H7 (cell line): ENCODE data around the gene NUFIP2. TPM values are rescaled to one million over a fixed set of nuclear protein-coding genes. Genes with fewer than 3 reads are reported as not detected.
"Not testable (repeated sequence)": the region's sequence is repeated elsewhere in the genome, so short reads cannot be mapped to it uniquely, and the experiment has no call there.

Source experiments
- DNase-seq: peaks from one replicate; pipeline ENCODE4 v3.0.0; 2012
- H3K27me3 ChIP-seq: 2 replicates; pipeline ENCODE4 v1.6.0; 2011; ENCODE audit warnings: mild to moderate bottlenecking, low read length; ENCODE audit not compliant: control insufficient read depth, insufficient read depth
- H3K36me3 ChIP-seq: replicated peaks from 2 replicates; pipeline ENCODE4 v1.5.1; 2011; ENCODE audit warnings: low read length; ENCODE audit not compliant: control insufficient read depth, insufficient read depth
- H3K4me3 ChIP-seq: 2 replicates; pipeline ENCODE4 v1.5.1; 2011; ENCODE audit warnings: low read depth, mild to moderate bottlenecking, control low read depth, low read length, moderate library complexity; ENCODE audit not compliant: insufficient read depth
- total RNA-seq: library from RNA; depleted of rRNA; stranded (reverse); fragments of >200 nt; shearing (Covaris generic); gene quantifications from 2 replicates; pipeline ENCODE4 v1.2.3, GENCODE V29; 2014; rRNA removed

The NUFIP2 gene
- 36.9 and 49.4 TPM in 2 replicates for total RNA-seq

GRCh38 chr17:29293890-29294579 lies at the start of gene NUFIP2:
NUFIP2 (minus strand) TSS chr17:29294148; CDS start chr17:29294059, 89 bp downstream.
- H3K36me3 ChIP-seq = no peaks in the 10 kb centered on the region; the same call in 1 of the 2 replicates
- peak within 1 kb of the TSS; percentile 89 for H3K4me3 ChIP-seq
- DNase-seq = peak; percentile 94
- no peaks in the 10 kb centered on the region for H3K27me3 ChIP-seq

DNA sequence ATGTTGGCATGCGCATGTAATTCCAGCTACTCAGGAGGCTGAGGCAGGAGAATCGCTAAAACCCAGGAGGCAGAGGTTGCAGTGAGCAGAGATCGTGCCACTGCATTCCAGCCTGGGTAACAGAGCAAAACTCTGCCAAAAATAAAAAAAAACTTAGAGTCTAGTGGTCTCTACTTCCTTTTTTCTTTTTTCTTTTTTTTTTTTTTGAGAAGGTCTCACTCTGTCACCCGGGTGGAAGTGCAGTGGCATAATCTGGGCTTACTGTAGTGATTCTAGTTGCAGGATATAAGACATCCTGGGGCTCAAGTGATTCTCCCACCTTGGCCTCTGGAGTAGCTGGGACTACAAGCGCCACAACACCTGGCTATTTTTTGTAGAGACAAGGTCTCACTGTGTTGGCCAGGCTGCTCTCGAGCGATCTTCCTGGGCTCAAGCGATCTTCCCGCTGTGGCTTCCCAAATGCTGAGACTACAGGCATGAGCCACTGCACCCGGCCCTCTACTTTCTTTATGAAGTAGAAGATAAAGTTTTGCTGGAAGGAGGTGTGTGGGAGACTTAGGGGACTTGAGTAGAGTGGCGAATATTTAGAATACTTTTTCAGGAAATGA lies 48.3 kb upstream of the NUFIP2 start:
- DNase-seq = no peak
- H3K27me3 ChIP-seq = no peaks in the 10 kb centered on the region
- H3K4me3 ChIP-seq = no peak overlapping the region
- no peaks in the 10 kb centered on the region for H3K36me3 ChIP-seq

GRCh38 chr17:29341726-29342125 lies 47.8 kb upstream of the NUFIP2 start:
- Histone ChIP-seq H3K36me3 (no peaks in the 10 kb centered on the region), H3K4me3 (no peak overlapping the region), H3K27me3 (no peaks in the 10 kb centered on the region)
- no peak for DNase-seq

- H3K36me3 ChIP-seq, H3K27me3 ChIP-seq, DNase-seq: not testable (repeated sequence)
Observed at GRCh38 chr17:29339016-29339415, 45.1 kb upstream of the NUFIP2 start.

DNA sequence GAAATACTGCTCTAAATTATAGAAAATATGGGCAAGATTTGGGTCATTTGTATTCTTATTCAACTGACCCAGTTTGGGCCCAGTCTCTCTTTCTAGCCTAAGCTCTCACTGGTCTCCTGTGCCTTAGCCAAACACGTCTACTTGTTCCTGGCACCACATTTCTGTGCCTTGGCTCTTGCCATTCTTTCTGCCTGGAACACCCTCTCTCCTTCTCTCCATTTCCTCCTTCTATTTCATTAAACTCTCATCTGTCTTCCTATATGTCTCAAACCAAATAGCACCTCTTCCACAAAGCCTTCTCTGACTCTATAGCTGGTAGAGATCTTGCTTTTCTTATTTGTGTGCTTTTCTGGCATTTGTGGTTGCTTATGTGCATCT lies 37.7 kb upstream of the NUFIP2 start:
- DNase-seq = no peak
- Histone ChIP-seq H3K27me3 (no peaks in the 10 kb centered on the region), H3K4me3 (no peak overlapping the region), H3K36me3 (no peaks in the 10 kb centered on the region)

More at GRCh38 chr17:29339016-29339415, 45.1 kb upstream of the NUFIP2 start:
- H3K4me3 ChIP-seq = not testable (repeated sequence)

- Histone ChIP-seq H3K36me3 (no peaks in the 10 kb centered on the region), H3K27me3 (no peaks in the 10 kb centered on the region), H3K4me3 (no peak overlapping the region)
- no peak for DNase-seq
Observed at GRCh38 chr17:29331075-29331707, 37.2 kb upstream of the NUFIP2 start.

DNA sequence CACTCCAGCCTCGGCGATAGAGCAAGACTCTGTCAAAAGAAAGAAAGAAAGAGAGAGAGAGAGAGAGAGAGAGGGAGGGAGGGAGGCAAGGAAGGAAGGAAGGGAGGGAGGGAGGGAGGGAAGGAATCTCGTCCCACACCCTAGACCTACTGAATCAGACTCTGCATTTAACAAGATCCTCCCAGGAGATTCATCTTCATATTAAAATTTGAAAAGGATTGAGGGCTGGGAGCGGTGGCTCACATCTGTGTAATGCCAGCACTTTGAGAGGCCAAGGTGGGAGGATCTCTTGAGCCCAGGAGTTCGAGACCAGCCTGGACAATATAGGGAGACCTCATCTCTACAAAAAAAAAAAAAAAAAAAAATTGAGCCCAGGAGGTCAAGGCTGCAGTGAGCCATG lies 33.5 kb upstream of the NUFIP2 start:
- DNase-seq = no peak
- no peak overlapping the region for H3K4me3 ChIP-seq
- no peaks in the 10 kb centered on the region for H3K27me3 ChIP-seq
- H3K36me3 ChIP-seq = no peaks in the 10 kb centered on the region

DNA sequence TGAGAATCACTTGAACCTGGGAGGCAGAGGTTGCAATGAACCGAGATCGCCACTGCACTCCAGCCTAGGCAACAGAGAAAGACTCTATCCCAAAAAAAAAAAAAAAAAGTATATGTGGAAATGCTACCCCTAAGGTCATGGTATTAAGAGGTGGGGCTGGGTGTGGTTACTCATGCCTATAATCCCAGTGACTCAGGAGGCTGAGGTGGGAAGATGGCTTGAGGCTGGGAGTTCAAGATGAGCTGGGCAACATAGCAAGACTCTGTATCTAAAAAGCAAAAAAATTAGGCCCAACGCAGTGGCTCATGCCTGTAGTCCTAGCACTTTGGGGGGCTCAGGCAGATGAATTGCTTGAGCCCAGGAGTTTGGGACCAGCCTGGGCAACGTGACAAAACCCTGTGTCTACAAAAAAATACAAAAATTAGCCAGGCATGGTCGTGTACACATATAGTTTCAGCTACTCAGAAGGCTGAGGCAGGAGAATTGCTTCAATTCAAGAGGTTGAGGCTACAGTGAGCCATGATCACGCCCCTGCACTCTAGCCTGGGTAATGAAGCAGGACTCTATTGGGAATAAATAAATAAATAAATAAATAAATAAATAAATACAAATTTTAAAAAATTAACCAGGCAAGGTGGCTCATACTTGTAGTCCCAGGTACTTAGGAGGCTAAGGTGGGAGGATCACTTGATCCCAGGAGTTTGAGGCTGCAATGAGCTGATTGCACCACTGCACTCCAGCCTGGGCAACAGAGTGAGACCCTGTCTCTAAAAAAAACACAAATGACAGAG lies 32.3 kb upstream of the NUFIP2 start:
- no peaks in the 10 kb centered on the region for H3K36me3 ChIP-seq
- H3K4me3 ChIP-seq = no peak overlapping the region
- H3K27me3 ChIP-seq = no peaks in the 10 kb centered on the region
- no peak for DNase-seq

- no peak overlapping the region for H3K4me3 ChIP-seq
- DNase-seq = no peak
- H3K36me3 ChIP-seq = no peaks in the 10 kb centered on the region
Observed at GRCh38 chr17:29322363-29322762, 28.4 kb upstream of the NUFIP2 start.

GRCh38 chr17:29303386-29303785 lies 9.4 kb upstream of the NUFIP2 start:
- Histone ChIP-seq H3K4me3 (no peak overlapping the region), H3K36me3 (no peaks in the 10 kb centered on the region)

More at GRCh38 chr17:29322363-29322762, 28.4 kb upstream of the NUFIP2 start:
- no peaks in the 10 kb centered on the region for H3K27me3 ChIP-seq

DNA sequence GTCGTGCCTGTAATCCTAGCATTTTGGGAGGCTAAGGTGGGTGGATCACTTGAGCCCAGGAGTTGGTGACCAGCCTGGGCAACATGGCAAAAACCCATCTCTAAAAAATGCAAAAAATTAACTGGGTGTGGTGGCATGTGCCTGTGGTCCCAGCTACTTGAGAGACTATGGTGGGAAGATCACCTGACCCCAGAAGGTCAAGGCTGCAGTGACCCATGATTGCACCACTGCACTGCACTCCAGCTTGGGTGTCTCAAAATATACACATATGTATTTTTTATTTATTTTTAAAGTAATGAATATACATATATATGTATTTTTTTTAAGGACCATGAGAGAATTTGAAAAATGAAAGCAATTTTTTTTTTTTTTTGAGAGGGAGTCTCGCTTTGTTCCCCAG lies 5.1 kb upstream of the NUFIP2 start:
- H3K4me3 ChIP-seq = no peak overlapping the region
- DNase-seq = no peak
- H3K27me3 ChIP-seq = no peaks in the 10 kb centered on the region
- H3K36me3 ChIP-seq = no peaks in the 10 kb centered on the region

More at GRCh38 chr17:29303386-29303785, 9.4 kb upstream of the NUFIP2 start:
- DNase-seq = no peak
- no peaks in the 10 kb centered on the region for H3K27me3 ChIP-seq

DNA sequence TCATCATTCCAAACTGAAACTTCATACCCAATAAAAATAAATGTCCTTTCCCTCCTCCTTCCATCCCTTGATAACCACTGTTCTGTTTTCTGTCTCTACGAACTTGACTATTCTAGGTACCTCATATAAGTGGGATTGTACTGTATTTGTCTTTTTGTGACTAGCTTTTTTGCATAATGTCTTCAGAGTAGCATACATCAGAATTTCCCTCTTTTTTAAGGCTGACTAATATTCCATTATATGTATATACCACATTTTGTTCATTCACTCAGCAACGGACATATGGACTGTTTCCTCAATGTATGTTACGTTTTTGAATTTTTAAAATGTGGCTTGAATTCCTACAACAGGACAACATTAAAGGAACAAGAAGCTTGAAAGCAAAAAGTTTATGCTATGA lies 1.5 kb upstream of the NUFIP2 start:
- Histone ChIP-seq H3K4me3 (no peak overlapping the region), H3K36me3 (no peaks in the 10 kb centered on the region), H3K27me3 (no peaks in the 10 kb centered on the region)
- no peak for DNase-seq

DNA sequence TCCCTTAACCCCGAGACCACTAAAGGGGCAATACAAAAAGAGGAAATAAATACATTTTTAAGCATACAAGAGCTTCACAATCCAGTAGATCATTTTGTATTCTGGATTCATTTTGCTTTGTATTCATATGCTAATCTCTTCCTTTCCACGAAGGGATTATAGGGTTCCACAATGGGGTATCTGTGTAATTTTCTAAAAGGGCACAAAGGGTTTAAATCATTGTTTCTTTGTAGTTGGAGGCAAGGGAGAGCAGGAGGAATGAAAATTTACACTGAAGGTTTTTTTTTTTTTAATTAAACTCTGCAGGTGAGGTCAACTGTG lies 592 bp upstream of the NUFIP2 start:
- DNase-seq = no peak
- H3K4me3 ChIP-seq = peak overlapping the region; percentile 89
- H3K36me3 ChIP-seq = no peaks in the 10 kb centered on the region; the same call in 1 of the 2 replicates
- H3K27me3 ChIP-seq = no peaks in the 10 kb centered on the region

DNA sequence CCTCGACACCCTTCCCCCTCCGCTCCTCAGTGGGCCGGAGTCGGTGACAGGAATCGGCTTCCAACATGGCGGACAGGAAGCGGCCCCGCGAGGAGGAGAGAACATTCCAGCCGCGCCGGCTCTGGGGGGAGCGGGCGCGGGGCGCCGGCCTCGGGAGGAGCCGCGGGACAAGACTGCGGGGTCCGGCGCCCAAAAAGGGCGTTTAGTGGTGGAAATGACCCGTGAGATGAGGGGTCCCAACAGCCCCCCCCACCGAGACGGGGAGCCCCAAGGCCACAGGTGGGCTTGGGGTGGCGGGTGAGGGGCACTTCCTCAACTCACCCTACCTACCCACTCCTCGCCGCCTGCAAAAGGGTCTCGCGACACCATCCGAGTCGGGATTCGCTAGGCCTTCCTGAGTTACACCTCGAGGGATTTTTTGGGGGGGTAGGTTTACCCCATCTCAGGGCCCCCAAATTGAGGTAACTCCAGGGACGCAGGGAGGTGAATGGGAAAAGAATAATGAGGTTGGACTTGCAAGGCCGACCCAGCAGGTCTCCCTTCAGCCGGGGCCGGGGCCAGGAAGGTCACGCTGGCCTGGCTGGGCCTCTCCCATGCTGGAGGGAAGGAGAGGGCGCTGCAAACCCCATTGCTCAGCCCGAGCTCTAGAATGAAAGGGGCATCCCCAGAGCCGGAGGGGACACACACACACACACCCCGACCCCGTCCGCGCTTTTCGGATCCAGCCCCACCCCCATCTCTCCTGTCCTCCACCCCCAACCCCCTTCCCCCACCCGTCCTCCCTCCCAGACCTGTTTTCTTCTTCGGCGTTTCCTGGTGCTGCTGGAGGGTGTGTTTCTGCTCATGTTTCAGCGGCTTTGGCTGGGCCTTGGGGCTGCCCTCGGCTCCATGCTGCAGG lies 707 bp downstream of the NUFIP2 start:
- Histone ChIP-seq H3K4me3 (peak overlapping the region; percentile 89), H3K36me3 (no peaks in the 10 kb centered on the region; the same call in 1 of the 2 replicates), H3K27me3 (no peaks in the 10 kb centered on the region)
- peak; percentile 77 for DNase-seq
